ENCODE measurements around the gene SUPT4H1. TPM values are rescaled to one million over a fixed set of nuclear protein-coding genes. Genes with fewer than 3 reads are reported as not detected.

Gene SUPT4H1
- total RNA-seq, 1 donor from 2014 or later: 62.6 TPM

DNA sequence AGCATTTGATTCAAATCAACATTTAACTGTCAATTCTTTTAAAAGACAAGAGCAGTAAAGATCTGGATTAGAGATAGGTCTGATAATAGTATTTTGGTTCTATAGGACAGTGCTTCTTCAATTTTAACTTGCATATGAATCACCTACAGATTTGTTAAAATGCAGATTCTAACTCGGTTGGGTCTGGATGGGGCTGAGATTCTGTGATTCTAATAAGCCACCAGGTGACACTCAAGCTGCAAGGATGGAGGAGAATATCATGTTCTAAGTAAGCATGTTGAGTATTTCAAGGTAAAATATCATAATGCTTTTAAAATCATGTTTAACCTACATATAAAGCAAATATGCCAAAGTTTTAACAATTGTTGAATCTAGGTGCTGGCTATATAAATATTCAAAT, 39.2 kb downstream of the SUPT4H1 start:
- H3K4me1 ChIP-seq (ENCODE audit: control insufficient read depth in 3 of 3, insufficient read depth in 3 of 3, low read length in 3 of 3): no peaks in the 10 kb centered on the region
- H3K27me3 ChIP-seq (ENCODE audit: control insufficient read depth in 3 of 3, insufficient read depth in 3 of 3, low read length in 3 of 3): no peaks in the 10 kb centered on the region
- H3K4me3 ChIP-seq (ENCODE audit: low read length in 3 of 3): no peak overlapping the region
- H3K27ac ChIP-seq (ENCODE audit: low read depth, low read length): no peak overlapping the region
- H3K36me3 ChIP-seq (ENCODE audit: control insufficient read depth in 3 of 3, insufficient read depth in 3 of 3, low read length in 3 of 3): peaks cover 0 to 6% (median 1%) of the 10 kb centered on the region in 3 donors
- no peaks in the 10 kb centered on the region for H3K9me3 ChIP-seq (ENCODE audit: control insufficient read depth in 3 of 3, low read length in 3 of 3)
- H3K9ac ChIP-seq (ENCODE audit: low read depth in 1 of 3, low read length in 3 of 3): no peak overlapping the region

- H3K27me3 ChIP-seq (ENCODE audit: control insufficient read depth in 3 of 3, insufficient read depth in 3 of 3, low read length in 3 of 3): no peaks in the 10 kb centered on the region
- no peak overlapping the region for H3K9ac ChIP-seq (ENCODE audit: low read depth in 1 of 3, low read length in 3 of 3)
- no peaks in the 10 kb centered on the region for H3K4me1 ChIP-seq (ENCODE audit: control insufficient read depth in 3 of 3, insufficient read depth in 3 of 3, low read length in 3 of 3)
- no peaks in the 10 kb centered on the region for H3K9me3 ChIP-seq (ENCODE audit: control insufficient read depth in 3 of 3, low read length in 3 of 3)
- H3K36me3 ChIP-seq (ENCODE audit: control insufficient read depth in 3 of 3, insufficient read depth in 3 of 3, low read length in 3 of 3): peaks cover 0 to 10% (median 1%) of the 10 kb centered on the region in 3 donors
- H3K27ac ChIP-seq (ENCODE audit: low read depth, low read length): no peak overlapping the region
- H3K4me3 ChIP-seq (ENCODE audit: low read length in 3 of 3): no peak overlapping the region
These were observed 39.9 kb downstream of the SUPT4H1 start for GRCh38 chr17:58312021-58312630.

DNA sequence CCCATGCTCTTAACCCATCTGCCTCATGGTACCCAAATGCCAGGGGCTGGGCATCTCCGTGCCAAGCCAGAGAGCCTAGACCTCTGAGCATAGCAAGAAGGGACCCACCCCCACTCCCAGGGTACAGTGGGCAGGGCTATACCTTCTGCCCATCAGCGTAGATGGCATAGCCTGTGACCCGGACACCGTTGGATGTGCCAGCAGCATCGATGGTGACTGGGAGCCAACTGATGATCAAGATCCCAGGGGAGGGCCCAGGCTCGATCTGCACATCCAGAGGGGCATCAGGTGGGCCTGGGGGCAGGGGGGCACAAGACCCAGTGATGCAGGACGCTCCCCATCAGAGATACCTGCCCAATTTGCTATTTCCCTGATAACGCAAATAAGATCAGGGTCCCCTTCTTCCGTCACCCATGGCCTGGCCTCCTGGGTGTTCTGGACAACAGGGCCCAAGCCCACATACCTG, 40.5 kb downstream of the SUPT4H1 start:
- H3K9me3 ChIP-seq (ENCODE audit: control insufficient read depth in 3 of 3, low read length in 3 of 3): no peaks in the 10 kb centered on the region
- H3K4me1 ChIP-seq (ENCODE audit: control insufficient read depth in 3 of 3, insufficient read depth in 3 of 3, low read length in 3 of 3): no peaks in the 10 kb centered on the region
- no peaks in the 10 kb centered on the region for H3K27me3 ChIP-seq (ENCODE audit: control insufficient read depth in 3 of 3, insufficient read depth in 3 of 3, low read length in 3 of 3)
- H3K27ac ChIP-seq (ENCODE audit: low read depth, low read length): no peak overlapping the region
- no peak overlapping the region for H3K9ac ChIP-seq (ENCODE audit: low read depth in 1 of 3, low read length in 3 of 3)
- H3K36me3 ChIP-seq (ENCODE audit: control insufficient read depth in 3 of 3, insufficient read depth in 3 of 3, low read length in 3 of 3): peaks cover 0 to 12% (median 1%) of the 10 kb centered on the region in 3 donors
- H3K4me3 ChIP-seq (ENCODE audit: low read length in 3 of 3): no peak overlapping the region

- Histone ChIP-seq H3K9ac (ENCODE audit: low read depth in 1 of 3, low read length in 3 of 3) (no peak overlapping the region), H3K36me3 (ENCODE audit: control insufficient read depth in 3 of 3, insufficient read depth in 3 of 3, low read length in 3 of 3) (peaks cover 0 to 9% (median 0%) of the 10 kb centered on the region in 3 donors), H3K9me3 (ENCODE audit: control insufficient read depth in 3 of 3, low read length in 3 of 3) (no peaks in the 10 kb centered on the region), H3K27me3 (ENCODE audit: control insufficient read depth in 3 of 3, insufficient read depth in 3 of 3, low read length in 3 of 3) (no peaks in the 10 kb centered on the region), H3K4me3 (ENCODE audit: low read length in 3 of 3) (no peak overlapping the region), H3K27ac (ENCODE audit: low read depth, low read length) (no peak overlapping the region), H3K4me1 (ENCODE audit: control insufficient read depth in 3 of 3, insufficient read depth in 3 of 3, low read length in 3 of 3) (no peaks in the 10 kb centered on the region)
These were observed 41.2 kb downstream of the SUPT4H1 start for GRCh38 chr17:58310511-58311428.

- no peaks in the 10 kb centered on the region for H3K4me1 ChIP-seq (ENCODE audit: control insufficient read depth in 3 of 3, insufficient read depth in 3 of 3, low read length in 3 of 3)
- H3K9ac ChIP-seq (ENCODE audit: low read depth in 1 of 3, low read length in 3 of 3): no peak overlapping the region
- H3K27ac ChIP-seq (ENCODE audit: low read depth, low read length): no peak overlapping the region
- no peak overlapping the region for H3K4me3 ChIP-seq (ENCODE audit: low read length in 3 of 3)
- H3K9me3 ChIP-seq (ENCODE audit: control insufficient read depth in 3 of 3, low read length in 3 of 3): no peaks in the 10 kb centered on the region
- H3K36me3 ChIP-seq (ENCODE audit: control insufficient read depth in 3 of 3, insufficient read depth in 3 of 3, low read length in 3 of 3): peaks cover 0 to 5% (median 0%) of the 10 kb centered on the region in 3 donors
- H3K27me3 ChIP-seq (ENCODE audit: control insufficient read depth in 3 of 3, insufficient read depth in 3 of 3, low read length in 3 of 3): no peaks in the 10 kb centered on the region
These were observed 42.1 kb downstream of the SUPT4H1 start for GRCh38 chr17:58309918-58310259.

- no peaks in the 10 kb centered on the region for H3K27me3 ChIP-seq (ENCODE audit: control insufficient read depth in 3 of 3, insufficient read depth in 3 of 3, low read length in 3 of 3)
These were observed 42.8 kb downstream of the SUPT4H1 start for GRCh38 chr17:58308985-58309917.

DNA sequence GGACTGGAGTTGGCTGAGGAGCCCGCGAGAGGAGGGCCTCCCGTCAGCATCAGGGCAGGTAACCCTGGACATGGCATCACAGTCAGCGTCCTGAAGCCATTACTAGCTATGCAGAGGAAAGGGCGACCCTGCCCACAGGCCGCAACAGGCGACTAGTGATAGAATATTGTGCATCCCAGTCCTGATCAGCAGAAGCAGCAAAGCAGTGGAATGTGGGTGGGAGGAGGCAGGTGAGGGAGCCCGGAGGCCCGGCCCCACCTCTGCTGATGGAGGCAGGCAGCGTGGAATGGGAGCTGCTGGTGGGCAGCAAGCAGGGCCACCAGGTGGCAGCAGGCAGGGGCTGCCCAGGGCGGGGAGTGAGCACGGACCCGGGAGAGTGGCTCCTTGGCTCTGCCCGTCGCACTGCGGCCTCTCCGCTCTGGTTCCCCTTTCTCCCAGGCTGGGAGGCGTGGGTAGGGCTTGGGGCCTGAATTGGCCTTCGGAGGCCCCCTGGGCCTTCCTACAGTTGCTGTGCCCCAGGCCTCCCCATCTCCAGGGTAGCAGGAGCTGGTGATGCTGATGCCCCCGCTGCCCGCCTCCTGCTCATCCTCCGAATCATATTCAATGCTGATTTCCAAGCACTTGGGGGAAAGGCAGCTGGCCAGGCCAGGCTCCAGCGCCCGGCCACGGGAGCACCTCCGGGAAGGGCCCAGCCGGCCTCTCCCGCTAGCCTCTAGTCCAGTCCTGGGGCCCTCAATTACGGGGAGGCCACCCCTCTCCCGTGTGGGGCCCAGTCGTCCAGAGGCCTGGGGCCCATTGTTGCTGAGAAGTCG, 43.6 kb downstream of the SUPT4H1 start:
- Histone ChIP-seq H3K27ac (ENCODE audit: low read depth, low read length) (no peak overlapping the region), H3K4me1 (ENCODE audit: control insufficient read depth in 3 of 3, insufficient read depth in 3 of 3, low read length in 3 of 3) (no peaks in the 10 kb centered on the region), H3K4me3 (ENCODE audit: low read length in 3 of 3) (no peak overlapping the region), H3K27me3 (ENCODE audit: control insufficient read depth in 3 of 3, insufficient read depth in 3 of 3, low read length in 3 of 3) (no peaks in the 10 kb centered on the region), H3K9ac (ENCODE audit: low read depth in 1 of 3, low read length in 3 of 3) (no peak overlapping the region), H3K9me3 (ENCODE audit: control insufficient read depth in 3 of 3, low read length in 3 of 3) (no peaks in the 10 kb centered on the region), H3K36me3 (ENCODE audit: control insufficient read depth in 3 of 3, insufficient read depth in 3 of 3, low read length in 3 of 3) (peaks cover 0 to 5% (median 0%) of the 10 kb centered on the region in 3 donors)

More at GRCh38 chr17:58308985-58309917, 42.8 kb downstream of the SUPT4H1 start:
- H3K9me3 ChIP-seq (ENCODE audit: control insufficient read depth in 3 of 3, low read length in 3 of 3): no peaks in the 10 kb centered on the region
- H3K27ac ChIP-seq (ENCODE audit: low read depth, low read length): no peak overlapping the region
- H3K9ac ChIP-seq (ENCODE audit: low read depth in 1 of 3, low read length in 3 of 3): no peak overlapping the region
- peaks cover 0 to 5% (median 0%) of the 10 kb centered on the region in 3 donors for H3K36me3 ChIP-seq (ENCODE audit: control insufficient read depth in 3 of 3, insufficient read depth in 3 of 3, low read length in 3 of 3)
- H3K4me3 ChIP-seq (ENCODE audit: low read length in 3 of 3): no peak overlapping the region
- no peaks in the 10 kb centered on the region for H3K4me1 ChIP-seq (ENCODE audit: control insufficient read depth in 3 of 3, insufficient read depth in 3 of 3, low read length in 3 of 3)

- Histone ChIP-seq H3K4me1 (ENCODE audit: control insufficient read depth in 3 of 3, insufficient read depth in 3 of 3, low read length in 3 of 3) (no peaks in the 10 kb centered on the region), H3K27ac (ENCODE audit: low read depth, low read length) (no peak overlapping the region), H3K9ac (ENCODE audit: low read depth in 1 of 3, low read length in 3 of 3) (no peak overlapping the region), H3K27me3 (ENCODE audit: control insufficient read depth in 3 of 3, insufficient read depth in 3 of 3, low read length in 3 of 3) (no peaks in the 10 kb centered on the region), H3K36me3 (ENCODE audit: control insufficient read depth in 3 of 3, insufficient read depth in 3 of 3, low read length in 3 of 3) (peaks cover 0 to 5% (median 0%) of the 10 kb centered on the region in 3 donors), H3K4me3 (ENCODE audit: low read length in 3 of 3) (no peak overlapping the region), H3K9me3 (ENCODE audit: control insufficient read depth in 3 of 3, low read length in 3 of 3) (no peaks in the 10 kb centered on the region)
These were observed 44.4 kb downstream of the SUPT4H1 start for GRCh38 chr17:58307468-58308172.
